H9 (cell line): ENCODE measurements around the gene TSPAN32. TPM values are rescaled to one million over a fixed set of nuclear protein-coding genes. Genes with fewer than 3 reads are reported as not detected.
A peak's percentile ranks its signal among the peaks of the same experiment; 100 is the strongest.

Source experiments
- DNase-seq: peaks from one replicate; pipeline ENCODE4 v3.0.0-alpha.2; 2017
- H2AFZ ChIP-seq: one replicate; pipeline ENCODE4 v1.6.1; 2013; ENCODE audit warnings: mild to moderate bottlenecking, low read length, control low read depth, moderate library complexity
- H2AK5ac ChIP-seq: 2 replicates; pipeline ENCODE4 v1.6.1; 2013; ENCODE audit warnings: low read length, control low read depth, mixed read lengths; ENCODE audit not compliant: insufficient read length
- H2BK120ac ChIP-seq: one replicate; pipeline ENCODE4 v1.6.1; 2013; ENCODE audit warnings: low read depth, mild to moderate bottlenecking, low read length, control low read depth, inconsistent platforms; ENCODE audit not compliant: poor library complexity, severe bottlenecking
- H2BK12ac ChIP-seq: 2 replicates; pipeline ENCODE4 v1.6.1; 2013; ENCODE audit warnings: low read length, control low read depth, mixed read lengths, low read depth; ENCODE audit not compliant: insufficient read length
- H2BK15ac ChIP-seq: 2 replicates; pipeline ENCODE4 v1.6.1; 2013; ENCODE audit warnings: low read depth, low read length, control low read depth
- H2BK20ac ChIP-seq: one replicate; pipeline ENCODE4 v1.6.1; 2013; ENCODE audit warnings: low read depth, mild to moderate bottlenecking, low read length, control low read depth, inconsistent platforms; ENCODE audit not compliant: poor library complexity, severe bottlenecking
- H2BK5ac ChIP-seq: 2 replicates; pipeline ENCODE4 v1.6.1; 2013; ENCODE audit warnings: low read length, control low read depth, mixed read lengths; ENCODE audit not compliant: insufficient read length
- H3K14ac ChIP-seq: 2 replicates; pipeline ENCODE4 v1.6.1; 2013; ENCODE audit warnings: low read length, control low read depth; ENCODE audit not compliant: insufficient read depth
- H3K18ac ChIP-seq: 2 replicates; pipeline ENCODE4 v1.6.1; 2013; ENCODE audit warnings: low read depth, mild to moderate bottlenecking, mixed read lengths, low read length, control low read depth; ENCODE audit not compliant: insufficient read length
- H3K23ac ChIP-seq: 2 replicates; pipeline ENCODE4 v1.6.1; 2013; ENCODE audit warnings: low read length, control low read depth, mixed read lengths, low read depth; ENCODE audit not compliant: insufficient read length
- H3K23me2 ChIP-seq: 2 replicates; pipeline ENCODE4 v1.6.1; 2013; ENCODE audit warnings: low read depth, mild to moderate bottlenecking, mixed read lengths, low read length, control low read depth; ENCODE audit not compliant: insufficient read length, poor library complexity, severe bottlenecking
- H3K27ac ChIP-seq: 2 replicates; pipeline ENCODE4 v1.5.1; 2013; ENCODE audit warnings: low read length, control low read depth, mixed read lengths, low read depth; ENCODE audit not compliant: insufficient read length
- H3K27me3 ChIP-seq: 2 replicates; pipeline ENCODE4 v1.6.1; 2013; ENCODE audit warnings: low read length, control low read depth, inconsistent platforms; ENCODE audit not compliant: insufficient read depth
- H3K4ac ChIP-seq: 2 replicates; pipeline ENCODE4 v1.6.1; 2013; ENCODE audit warnings: low read depth, mild to moderate bottlenecking, control low read depth, inconsistent platforms, low read length, moderate library complexity
- H3K4me1 ChIP-seq: 2 replicates; pipeline ENCODE4 v1.6.1; 2013; ENCODE audit warnings: low read length, control low read depth, inconsistent platforms; ENCODE audit not compliant: insufficient read depth
- H3K4me2 ChIP-seq: 2 replicates; pipeline ENCODE4 v1.6.1; 2013; ENCODE audit warnings: low read length, control low read depth, mixed read lengths; ENCODE audit not compliant: insufficient read length, insufficient read depth
- H3K56ac ChIP-seq: 2 replicates; pipeline ENCODE4 v1.6.1; 2013; ENCODE audit warnings: low read depth, mild to moderate bottlenecking, mixed read lengths, low read length, control low read depth; ENCODE audit not compliant: insufficient read length
- H3K79me1 ChIP-seq: 2 replicates; pipeline ENCODE4 v1.6.1; 2013; ENCODE audit warnings: low read depth, mild to moderate bottlenecking, moderate library complexity, low read length, control low read depth, inconsistent platforms; ENCODE audit not compliant: insufficient read depth, poor library complexity, severe bottlenecking
- H3K79me2 ChIP-seq: 2 replicates; pipeline ENCODE4 v1.6.1; 2013; ENCODE audit warnings: low read length, control low read depth, inconsistent platforms; ENCODE audit not compliant: insufficient read depth
- H3K9ac ChIP-seq: 2 replicates; pipeline ENCODE4 v1.6.1; 2013; ENCODE audit warnings: low read length, control low read depth, mixed read lengths; ENCODE audit not compliant: insufficient read length; ENCODE audit errors: extremely low read depth
- H3K9me3 ChIP-seq: one replicate; pipeline ENCODE4 v1.6.1; 2013; ENCODE audit warnings: low read depth, low read length, inconsistent platforms; ENCODE audit not compliant: control insufficient read depth
- H3T11ph ChIP-seq: one replicate; pipeline ENCODE4 v1.6.1; 2013; ENCODE audit warnings: mild to moderate bottlenecking, low read length, control low read depth, inconsistent platforms
- H4K20me1 ChIP-seq: one replicate; pipeline ENCODE4 v1.6.1; 2013; ENCODE audit not compliant: control insufficient read depth, insufficient read length, insufficient read depth
- H4K5ac ChIP-seq: 2 replicates; pipeline ENCODE4 v1.6.1; 2013; ENCODE audit warnings: low read depth, mild to moderate bottlenecking, mixed read lengths, low read length, control low read depth; ENCODE audit not compliant: insufficient read length
- H4K8ac ChIP-seq: replicated peaks from 2 replicates; pipeline ENCODE4 v1.6.1; 2013; ENCODE audit warnings: low read length, control low read depth, mixed read lengths, low read depth; ENCODE audit not compliant: insufficient read length
- H4K91ac ChIP-seq: 2 replicates; pipeline ENCODE4 v1.6.1; 2013; ENCODE audit warnings: low read depth, mild to moderate bottlenecking, moderate library complexity, mixed read lengths, low read length, control low read depth; ENCODE audit not compliant: insufficient read length
- H3K27ac Mint-ChIP-seq, 3 experiments: 2 replicates in 2 of 3; 3 replicates in 1 of 3; pipeline ENCODE4 v1.8.0; 2020 to 2021; ENCODE audit warnings: mixed read lengths in 3 of 3, mild to moderate bottlenecking in 1 of 3, moderate library complexity in 1 of 3
- H3K27me3 Mint-ChIP-seq: 2 replicates; pipeline ENCODE4 v1.8.0; 2021; ENCODE audit warnings: low read depth, mild to moderate bottlenecking, moderate library complexity, mixed read lengths
- H3K36me3 Mint-ChIP-seq, 3 experiments: 2 replicates in 2 of 3; 3 replicates in 1 of 3; pipeline ENCODE4 v1.8.0; 2020 to 2021; ENCODE audit warnings: low read depth in 3 of 3, mixed read lengths in 3 of 3; ENCODE audit not compliant: insufficient read depth in 1 of 3
- H3K4me1 Mint-ChIP-seq, 2 experiments: 2 replicates each; pipeline ENCODE4 v1.8.0; 2020; ENCODE audit warnings: mixed read lengths in 2 of 2
- H3K4me3 Mint-ChIP-seq, 2 experiments: 2 replicates in 1 of 2; 3 replicates in 1 of 2; pipeline ENCODE4 v1.8.0; 2020 to 2021; ENCODE audit warnings: mild to moderate bottlenecking in 2 of 2, mixed read lengths in 2 of 2, moderate library complexity in 1 of 2
- H3K9me3 Mint-ChIP-seq, 2 experiments: 2 replicates in 1 of 2; 3 replicates in 1 of 2; pipeline ENCODE4 v1.8.0; 2020; ENCODE audit warnings: mild to moderate bottlenecking in 2 of 2, mixed read lengths in 2 of 2, moderate library complexity in 1 of 2
- WGBS: extraction: QIAGEN DNeasy Blood & Tissue Kit; methylation state at CpG from one replicate; pipeline ENCODE4 v1.1.7; 2013; ENCODE audit warnings: missing lambda C conversion rate, low lambda C conversion rate, mixed read lengths; ENCODE audit not compliant: insufficient read length; ENCODE audit errors: extremely low coverage; 5-methylcytosine and 5-hydroxymethylcytosine counted together
- total RNA-seq: library from RNA; stranded (reverse); gene quantifications from 2 replicates; pipeline ENCODE4 v1.2.1, GENCODE V29; 2021
- TF ChIP-seq, protein P1 (sequence below): fragments of 200-600 bp; sonication (generic); conservative IDR thresholded peaks from 3 replicates; pipeline ENCODE4 v1.8.0; 2021; ENCODE audit warnings: antibody characterized with exemption, mild to moderate bottlenecking

TSPAN32 gene
- total RNA-seq, 1 experiment from 2014 or later = not detected

GRCh38 chr11:2312232-2313042, 10.6 kb downstream of the TSPAN32 start:
- H3K4me3 Mint-ChIP-seq = no peak overlapping the region
- Histone ChIP-seq H3K27ac (no peak overlapping the region), H3K9me3 (no peaks in the 10 kb centered on the region), H2AFZ (no peak overlapping the region), H2BK120ac (no peak overlapping the region), H3K79me2 (no peaks in the 10 kb centered on the region), H4K91ac (no peak overlapping the region), H2BK12ac (no peak overlapping the region), H2BK20ac (no peak overlapping the region), H4K20me1 (no peaks in the 10 kb centered on the region), H2BK15ac (no peak overlapping the region), H3K4me1 (no peaks in the 10 kb centered on the region), H4K8ac (no peak overlapping the region), H3K9ac (no peak overlapping the region), H3K4ac (no peak overlapping the region), H3K79me1 (no peaks in the 10 kb centered on the region), H3K23me2 (no peaks in the 10 kb centered on the region), H3K56ac (no peak overlapping the region), H3K23ac (no peak overlapping the region), H3K14ac (peak overlapping the region; percentile 45; the same call in 1 of the 2 replicates), H2AK5ac (no peak overlapping the region), H3K18ac (no peak overlapping the region), H2BK5ac (no peak overlapping the region), H4K5ac (no peak overlapping the region), H3K27me3 (no peaks in the 10 kb centered on the region), H3K4me2 (no peak overlapping the region), H3T11ph (no peak overlapping the region)
- no CpG with 5 or more reads among the region's 22 CpGs for WGBS
- H3K36me3 Mint-ChIP-seq = no peaks in the 10 kb centered on the region
- TF ChIP-seq, protein P1, sequence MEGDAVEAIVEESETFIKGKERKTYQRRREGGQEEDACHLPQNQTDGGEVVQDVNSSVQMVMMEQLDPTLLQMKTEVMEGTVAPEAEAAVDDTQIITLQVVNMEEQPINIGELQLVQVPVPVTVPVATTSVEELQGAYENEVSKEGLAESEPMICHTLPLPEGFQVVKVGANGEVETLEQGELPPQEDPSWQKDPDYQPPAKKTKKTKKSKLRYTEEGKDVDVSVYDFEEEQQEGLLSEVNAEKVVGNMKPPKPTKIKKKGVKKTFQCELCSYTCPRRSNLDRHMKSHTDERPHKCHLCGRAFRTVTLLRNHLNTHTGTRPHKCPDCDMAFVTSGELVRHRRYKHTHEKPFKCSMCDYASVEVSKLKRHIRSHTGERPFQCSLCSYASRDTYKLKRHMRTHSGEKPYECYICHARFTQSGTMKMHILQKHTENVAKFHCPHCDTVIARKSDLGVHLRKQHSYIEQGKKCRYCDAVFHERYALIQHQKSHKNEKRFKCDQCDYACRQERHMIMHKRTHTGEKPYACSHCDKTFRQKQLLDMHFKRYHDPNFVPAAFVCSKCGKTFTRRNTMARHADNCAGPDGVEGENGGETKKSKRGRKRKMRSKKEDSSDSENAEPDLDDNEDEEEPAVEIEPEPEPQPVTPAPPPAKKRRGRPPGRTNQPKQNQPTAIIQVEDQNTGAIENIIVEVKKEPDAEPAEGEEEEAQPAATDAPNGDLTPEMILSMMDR = peak; percentile 46; the same call in 2 of the 3 replicates
- peaks cover 7% of the 10 kb centered on the region for H3K27me3 Mint-ChIP-seq
- no peaks in the 10 kb centered on the region for H3K9me3 Mint-ChIP-seq
- H3K27ac Mint-ChIP-seq = no peak overlapping the region
- no peaks in the 10 kb centered on the region for H3K4me1 Mint-ChIP-seq
- no peak for DNase-seq
